SK-N-MC (cell line): Measurements from ENCODE around the gene WASL.
"Not testable (repeated sequence)": the region's sequence is repeated elsewhere in the genome, so short reads cannot be mapped to it uniquely, and the experiment has no call there.

Experiments used
- DNase-seq: peaks from one replicate; pipeline ENCODE4 v3.0.0-alpha.2; 2011; ENCODE audit warnings: low read depth, low spot score
- H3K27ac ChIP-seq: fragments of 200-600 bp; sonication (generic); 2 replicates; pipeline ENCODE4 v1.5.1; 2016; ENCODE audit warnings: mixed run types
- H3K36me3 ChIP-seq: fragments of 200-600 bp; sonication (generic); 2 replicates; pipeline ENCODE4 v1.6.1; 2017; ENCODE audit warnings: antibody characterized with exemption, low read length, mixed read lengths; ENCODE audit not compliant: insufficient read depth
- H3K4me3 ChIP-seq: fragments of 200-600 bp; sonication (generic); 2 replicates; pipeline ENCODE4 v1.5.1; 2016
- H3K9ac ChIP-seq: fragments of 200-600 bp; sonication (generic); 2 replicates; pipeline ENCODE4 v1.8.0; 2017; ENCODE audit warnings: mixed run types, mixed read lengths; ENCODE audit not compliant: insufficient read length
- H3K9me3 ChIP-seq: fragments of 200-600 bp; sonication (generic); 2 replicates; pipeline ENCODE4 v1.6.1; 2017; ENCODE audit warnings: low read depth, mild to moderate bottlenecking, antibody characterized with exemption, low read length, moderate library complexity, mixed read lengths
- EZH2 ChIP-seq: fragments of 200-600 bp; sonication (generic); IDR thresholded peaks from one replicate; pipeline ENCODE4 v1.6.1; 2017; ENCODE audit warnings: antibody characterized with exemption
- FOXP2 ChIP-seq: optimal IDR thresholded peaks from 2 replicates; pipeline ENCODE3; 2011; ENCODE audit warnings: mild to moderate bottlenecking, moderate library complexity; ENCODE audit not compliant: insufficient read depth; ENCODE audit errors: extremely low read length, control extremely low read depth
- POLR2AphosphoS5 ChIP-seq: IDR thresholded peaks from 2 replicates; pipeline ENCODE4 v1.6.1; 2012; ENCODE audit warnings: mild to moderate bottlenecking, low read depth, low read length, borderline replicate concordance

WASL gene

DNA sequence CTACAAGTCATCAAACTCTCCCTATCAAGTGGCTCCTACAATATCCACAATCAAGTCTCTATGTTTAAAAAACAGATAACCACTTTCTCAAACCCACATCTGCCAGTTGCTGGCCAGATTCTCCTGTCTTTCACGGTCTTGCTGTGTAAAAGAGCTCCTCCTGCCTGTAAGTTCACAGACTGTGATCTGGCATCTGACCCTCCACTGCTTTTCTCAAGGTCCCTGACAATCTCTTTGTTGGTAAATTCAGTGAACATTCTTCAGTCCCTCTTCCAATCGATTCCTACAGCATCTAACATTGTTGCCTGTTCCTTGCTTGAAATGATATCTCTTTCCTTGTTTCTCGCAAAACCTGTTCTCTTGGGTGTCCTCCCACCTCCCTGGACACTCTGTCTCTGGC lies 111.6 kb downstream of the WASL start:
- Histone ChIP-seq H3K4me3 (no peak overlapping the region), H3K9ac (peak overlapping the region; percentile 7), H3K9me3 (no peaks in the 10 kb centered on the region; the same call in 1 of the 2 replicates), H3K36me3 (no peaks in the 10 kb centered on the region), H3K27ac (no peak overlapping the region)
- TF ChIP-seq POLR2AphosphoS5 (no peak), FOXP2 (no peak), EZH2 (no peak)
- DNase-seq: no peak

DNA sequence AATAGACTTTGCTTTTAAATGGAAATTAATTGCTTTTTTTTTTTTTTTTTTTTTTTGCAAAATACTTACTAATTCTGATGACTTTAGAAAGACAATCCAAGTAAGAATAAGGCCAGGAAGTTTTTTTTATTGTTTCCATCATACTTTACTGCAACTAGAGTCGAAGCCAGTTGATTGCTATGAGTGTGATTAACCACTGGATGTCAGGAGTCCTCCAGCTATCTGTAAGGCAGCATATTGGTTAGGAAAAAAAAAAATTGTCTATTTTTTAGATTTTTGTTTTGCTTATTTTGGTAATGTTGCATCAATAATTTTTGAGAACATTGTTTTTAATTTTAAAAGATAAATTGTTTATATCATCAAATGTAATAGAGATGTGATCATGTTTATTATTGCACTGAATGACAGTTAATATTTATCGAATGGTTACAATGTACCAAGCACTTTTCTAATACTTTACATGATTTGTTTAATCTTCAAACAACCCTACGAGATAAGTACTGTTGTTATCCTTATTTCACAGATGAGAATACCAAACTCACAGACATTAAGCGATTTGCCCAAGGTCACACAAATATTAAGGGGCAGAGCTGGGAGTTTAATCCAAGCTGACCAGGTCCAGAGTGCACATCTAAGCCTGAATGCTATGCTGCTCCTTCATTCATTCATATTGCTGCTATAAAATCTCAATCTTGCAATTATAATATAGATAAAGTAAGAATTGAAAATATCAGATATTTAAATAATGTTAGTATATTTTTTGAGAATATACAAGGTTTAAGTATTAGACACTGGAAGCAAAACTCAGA lies 113.0 kb downstream of the WASL start:
- H3K9me3 ChIP-seq: no peaks in the 10 kb centered on the region; the same call in 1 of the 2 replicates
- no peak overlapping the region for H3K9ac ChIP-seq
- no peak overlapping the region for H3K4me3 ChIP-seq
- DNase-seq: no peak
- no peak for TF ChIP-seq FOXP2
- no peak for TF ChIP-seq EZH2
- no peak for TF ChIP-seq POLR2AphosphoS5
- no peak overlapping the region for H3K27ac ChIP-seq
- no peaks in the 10 kb centered on the region for H3K36me3 ChIP-seq

DNA sequence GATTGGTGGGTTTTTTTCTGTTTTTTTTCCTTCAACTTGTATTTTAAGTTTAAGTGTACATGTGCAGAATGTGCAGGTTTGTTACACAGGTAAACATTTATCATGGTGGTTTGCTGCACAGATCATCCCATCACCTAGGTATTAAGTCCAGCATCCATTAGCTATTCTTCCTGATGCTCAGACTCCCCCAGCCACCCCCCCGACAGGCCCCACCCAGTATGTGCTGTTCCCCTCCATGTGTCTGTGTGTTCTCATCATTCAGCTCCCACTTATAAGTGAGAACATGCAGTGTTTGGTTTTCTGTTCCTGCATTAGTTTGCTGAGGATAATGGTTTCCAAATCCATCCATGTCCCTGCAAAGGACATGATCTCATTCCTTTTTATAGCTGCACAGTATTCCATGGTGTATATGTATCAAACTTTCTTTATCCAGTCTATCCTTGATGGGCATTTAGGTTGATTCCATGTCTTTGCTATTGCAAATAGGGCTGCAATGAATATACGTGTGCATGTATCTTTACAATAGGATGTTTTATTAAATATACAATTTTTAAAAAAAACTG lies 114.7 kb downstream of the WASL start:
- not testable (repeated sequence) for H3K9me3 ChIP-seq, H3K9ac ChIP-seq, H3K27ac ChIP-seq, H3K4me3 ChIP-seq, H3K36me3 ChIP-seq, DNase-seq

DNA sequence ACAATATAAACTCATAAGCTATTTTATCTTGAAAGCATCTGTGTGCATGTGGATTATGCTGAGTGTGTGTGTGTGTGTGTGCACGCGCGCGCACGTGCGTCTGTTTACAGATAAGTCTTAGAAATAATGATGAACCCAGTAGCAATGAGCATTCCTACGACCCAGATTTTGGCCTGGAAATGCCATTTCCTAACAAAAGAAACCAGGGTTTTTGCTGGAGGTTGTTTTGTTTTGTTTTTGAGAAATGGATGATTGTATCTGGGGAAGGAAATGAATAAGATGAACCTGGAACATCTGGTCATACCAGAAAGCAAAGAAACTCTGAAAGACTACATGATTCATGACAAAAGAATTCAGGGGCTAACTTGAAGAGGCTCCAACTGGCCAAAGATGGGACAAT lies 115.2 kb downstream of the WASL start:
- Histone ChIP-seq H3K27ac (no peak overlapping the region; the same call in 1 of the 2 replicates), H3K36me3 (no peaks in the 10 kb centered on the region), H3K9me3 (no peaks in the 10 kb centered on the region), H3K9ac (no peak overlapping the region), H3K4me3 (no peak overlapping the region)
- no peak for DNase-seq
- TF ChIP-seq POLR2AphosphoS5 (no peak), EZH2 (no peak), FOXP2 (no peak)

DNA sequence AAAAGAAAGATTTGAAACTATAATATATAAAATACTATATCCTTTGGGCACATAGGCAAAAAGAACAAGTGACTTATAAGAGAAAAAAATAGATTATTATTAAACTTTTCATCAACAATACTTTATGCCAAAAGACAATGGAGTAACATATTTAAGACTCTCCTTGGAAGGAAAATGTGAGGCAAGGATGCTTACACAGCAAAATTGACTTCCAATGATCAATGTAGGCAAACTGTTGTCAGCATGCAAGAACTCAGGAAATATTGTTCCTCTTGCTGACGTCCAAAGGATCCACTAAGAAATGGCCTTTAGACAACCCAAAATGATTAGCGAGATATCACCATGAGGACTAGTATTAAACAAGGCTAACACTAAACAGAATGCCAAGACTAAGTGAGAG lies 116.0 kb downstream of the WASL start:
- DNase-seq: no peak
- Histone ChIP-seq H3K9me3 (no peaks in the 10 kb centered on the region), H3K36me3 (no peaks in the 10 kb centered on the region), H3K27ac (no peak overlapping the region), H3K9ac (no peak overlapping the region), H3K4me3 (no peak overlapping the region)
- no peak for TF ChIP-seq POLR2AphosphoS5
- TF ChIP-seq EZH2: no peak
- no peak for TF ChIP-seq FOXP2
